ENCODE measurements around the gene CACNA1A.
A peak's percentile ranks its signal among the peaks of the same experiment; 100 is the strongest.

The CACNA1A gene

GRCh38 chr19:13460045-13460444, 46.2 kb downstream of the CACNA1A start:
- Histone ChIP-seq H3K9me3 (ENCODE audit: control insufficient read depth, insufficient read depth, low read depth, low read length) (no peaks in the 10 kb centered on the region), H3K9ac (ENCODE audit: low read length) (peak overlapping the region; percentile 45), H3K4me3 (ENCODE audit: low read depth, low read length) (peak overlapping the region; percentile 49), H3K27ac (ENCODE audit: low read depth, low read length) (no peak overlapping the region), H3K27me3 (ENCODE audit: control insufficient read depth, insufficient read depth, low read length) (peaks cover 39% of the 10 kb centered on the region), H3K36me3 (ENCODE audit: control insufficient read depth, insufficient read depth, low read length) (no peaks in the 10 kb centered on the region), H3K4me1 (ENCODE audit: control insufficient read depth, insufficient read depth, low read length) (peaks cover 32% of the 10 kb centered on the region)

DNA sequence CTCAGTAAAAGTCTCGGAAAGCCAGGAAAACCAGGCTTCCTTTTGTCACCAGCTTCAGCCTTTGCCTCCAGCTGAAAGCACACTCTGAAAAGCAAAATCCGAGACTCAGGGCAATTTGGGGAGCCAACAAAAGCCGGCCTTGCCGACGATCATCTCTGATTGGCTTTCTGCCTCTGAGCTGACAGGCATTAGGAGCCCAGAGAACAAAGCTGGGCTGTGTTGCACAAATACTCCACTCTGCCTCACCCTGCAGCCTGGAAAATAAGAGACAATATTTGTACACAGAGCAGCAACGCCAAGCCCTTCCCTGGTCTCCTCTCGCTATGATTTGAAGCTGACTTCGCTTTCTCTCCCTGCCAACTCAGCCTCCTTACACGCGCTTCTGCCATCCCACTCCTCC, 46.9 kb downstream of the CACNA1A start:
- Histone ChIP-seq H3K9me3 (ENCODE audit: control insufficient read depth, insufficient read depth, low read depth, low read length) (no peaks in the 10 kb centered on the region), H3K9ac (ENCODE audit: low read length) (peak overlapping the region; percentile 45), H3K27me3 (ENCODE audit: control insufficient read depth, insufficient read depth, low read length) (peaks cover 39% of the 10 kb centered on the region), H3K4me1 (ENCODE audit: control insufficient read depth, insufficient read depth, low read length) (peaks cover 32% of the 10 kb centered on the region), H3K36me3 (ENCODE audit: control insufficient read depth, insufficient read depth, low read length) (no peaks in the 10 kb centered on the region), H3K27ac (ENCODE audit: low read depth, low read length) (no peak overlapping the region), H3K4me3 (ENCODE audit: low read depth, low read length) (peak overlapping the region; percentile 49)

GRCh38 chr19:13451434-13451995, 54.8 kb downstream of the CACNA1A start:
- H3K9ac ChIP-seq (ENCODE audit: low read length), result no peak overlapping the region
- no peak overlapping the region for H3K4me3 ChIP-seq (ENCODE audit: low read depth, low read length)
- H3K4me1 ChIP-seq (ENCODE audit: control insufficient read depth, insufficient read depth, low read length), result no peaks in the 10 kb centered on the region
- peaks cover 7% of the 10 kb centered on the region; the same call in 1 of the 2 replicates for H3K36me3 ChIP-seq (ENCODE audit: control insufficient read depth, insufficient read depth, low read length)
- peaks cover 15% of the 10 kb centered on the region for H3K9me3 ChIP-seq (ENCODE audit: control insufficient read depth, insufficient read depth, low read depth, low read length)
- no peaks in the 10 kb centered on the region for H3K27me3 ChIP-seq (ENCODE audit: control insufficient read depth, insufficient read depth, low read length)
- no peak overlapping the region for H3K27ac ChIP-seq (ENCODE audit: low read depth, low read length)

DNA sequence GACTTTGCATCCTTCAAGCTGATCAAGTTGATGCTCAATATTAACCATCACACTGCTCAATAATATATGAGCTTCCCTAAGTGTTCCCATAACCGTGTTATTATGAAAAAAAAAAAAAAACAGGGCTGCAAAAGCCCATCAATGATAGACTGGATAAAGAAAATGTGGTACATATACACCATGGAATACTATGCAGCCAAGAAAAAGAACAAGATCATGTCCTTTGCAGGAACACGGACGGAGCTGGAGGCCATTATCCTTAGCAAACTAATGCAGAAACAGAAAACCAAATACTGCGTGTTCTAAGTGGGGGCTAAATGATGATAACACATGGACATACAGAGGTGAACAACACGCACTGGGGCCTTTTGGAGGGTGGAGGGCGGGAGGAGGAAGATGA, 58.3 kb downstream of the CACNA1A start:
- no peak overlapping the region for H3K9ac ChIP-seq (ENCODE audit: low read length)
- peaks cover 7% of the 10 kb centered on the region; the same call in 1 of the 2 replicates for H3K36me3 ChIP-seq (ENCODE audit: control insufficient read depth, insufficient read depth, low read length)
- H3K4me1 ChIP-seq (ENCODE audit: control insufficient read depth, insufficient read depth, low read length), result no peaks in the 10 kb centered on the region
- peaks cover 15% of the 10 kb centered on the region for H3K9me3 ChIP-seq (ENCODE audit: control insufficient read depth, insufficient read depth, low read depth, low read length)
- H3K27me3 ChIP-seq (ENCODE audit: control insufficient read depth, insufficient read depth, low read length), result no peaks in the 10 kb centered on the region
- no peak overlapping the region for H3K27ac ChIP-seq (ENCODE audit: low read depth, low read length)
- H3K4me3 ChIP-seq (ENCODE audit: low read depth, low read length), result no peak overlapping the region

GRCh38 chr19:13441810-13442512, 64.3 kb downstream of the CACNA1A start:
- Histone ChIP-seq H3K27ac (ENCODE audit: low read depth, low read length) (no peak overlapping the region), H3K4me3 (ENCODE audit: low read depth, low read length) (no peak overlapping the region), H3K36me3 (ENCODE audit: control insufficient read depth, insufficient read depth, low read length) (no peaks in the 10 kb centered on the region), H3K9ac (ENCODE audit: low read length) (no peak overlapping the region), H3K9me3 (ENCODE audit: control insufficient read depth, insufficient read depth, low read depth, low read length) (no peaks in the 10 kb centered on the region), H3K4me1 (ENCODE audit: control insufficient read depth, insufficient read depth, low read length) (no peaks in the 10 kb centered on the region), H3K27me3 (ENCODE audit: control insufficient read depth, insufficient read depth, low read length) (no peaks in the 10 kb centered on the region)

- Histone ChIP-seq H3K27me3 (ENCODE audit: control insufficient read depth, insufficient read depth, low read length) (no peaks in the 10 kb centered on the region), H3K4me1 (ENCODE audit: control insufficient read depth, insufficient read depth, low read length) (no peaks in the 10 kb centered on the region), H3K27ac (ENCODE audit: low read depth, low read length) (no peak overlapping the region), H3K9ac (ENCODE audit: low read length) (no peak overlapping the region), H3K9me3 (ENCODE audit: control insufficient read depth, insufficient read depth, low read depth, low read length) (no peaks in the 10 kb centered on the region), H3K4me3 (ENCODE audit: low read depth, low read length) (no peak overlapping the region), H3K36me3 (ENCODE audit: control insufficient read depth, insufficient read depth, low read length) (no peaks in the 10 kb centered on the region)
Observed at GRCh38 chr19:13437919-13438618, 68.2 kb downstream of the CACNA1A start.

GRCh38 chr19:13436352-13436751, 69.9 kb downstream of the CACNA1A start:
- no peak overlapping the region for H3K4me3 ChIP-seq (ENCODE audit: low read depth, low read length)

GRCh38 chr19:13430790-13431582, 75.3 kb downstream of the CACNA1A start:
- Histone ChIP-seq H3K4me3 (ENCODE audit: low read depth, low read length) (no peak overlapping the region), H3K27me3 (ENCODE audit: control insufficient read depth, insufficient read depth, low read length) (no peaks in the 10 kb centered on the region), H3K36me3 (ENCODE audit: control insufficient read depth, insufficient read depth, low read length) (no peaks in the 10 kb centered on the region), H3K9me3 (ENCODE audit: control insufficient read depth, insufficient read depth, low read depth, low read length) (no peaks in the 10 kb centered on the region), H3K4me1 (ENCODE audit: control insufficient read depth, insufficient read depth, low read length) (no peaks in the 10 kb centered on the region), H3K9ac (ENCODE audit: low read length) (no peak overlapping the region), H3K27ac (ENCODE audit: low read depth, low read length) (no peak overlapping the region)

More at GRCh38 chr19:13436352-13436751, 69.9 kb downstream of the CACNA1A start:
- no peak overlapping the region for H3K9ac ChIP-seq (ENCODE audit: low read length)
- H3K9me3 ChIP-seq (ENCODE audit: control insufficient read depth, insufficient read depth, low read depth, low read length), result no peaks in the 10 kb centered on the region
- H3K27ac ChIP-seq (ENCODE audit: low read depth, low read length), result no peak overlapping the region
- no peaks in the 10 kb centered on the region for H3K4me1 ChIP-seq (ENCODE audit: control insufficient read depth, insufficient read depth, low read length)
- no peaks in the 10 kb centered on the region for H3K36me3 ChIP-seq (ENCODE audit: control insufficient read depth, insufficient read depth, low read length)
- H3K27me3 ChIP-seq (ENCODE audit: control insufficient read depth, insufficient read depth, low read length), result no peaks in the 10 kb centered on the region

DNA sequence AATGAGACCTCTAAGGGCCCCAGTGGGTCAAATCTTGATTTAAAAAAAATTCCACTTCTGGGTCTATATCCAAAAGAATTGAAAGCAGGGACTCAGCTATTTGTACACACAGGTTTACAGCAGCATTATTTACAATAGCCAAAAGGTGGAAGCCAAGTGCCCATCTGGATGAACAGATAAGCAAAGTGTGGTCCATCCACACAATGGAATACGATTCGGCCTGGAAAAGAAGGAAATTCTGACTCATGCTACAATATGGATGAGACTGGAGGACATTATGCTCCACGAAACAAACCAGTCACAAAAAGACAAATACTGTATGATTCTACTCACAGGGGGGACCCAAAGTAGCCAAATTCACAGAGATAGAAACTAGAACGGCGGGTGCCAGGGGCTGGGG, 76.7 kb downstream of the CACNA1A start:
- H3K9me3 ChIP-seq (ENCODE audit: control insufficient read depth, insufficient read depth, low read depth, low read length), result no peaks in the 10 kb centered on the region; the same call in 1 of the 2 replicates
- H3K36me3 ChIP-seq (ENCODE audit: control insufficient read depth, insufficient read depth, low read length), result no peaks in the 10 kb centered on the region
- no peak overlapping the region for H3K27ac ChIP-seq (ENCODE audit: low read depth, low read length)
- H3K27me3 ChIP-seq (ENCODE audit: control insufficient read depth, insufficient read depth, low read length), result no peaks in the 10 kb centered on the region
- no peak overlapping the region for H3K9ac ChIP-seq (ENCODE audit: low read length)
- H3K4me3 ChIP-seq (ENCODE audit: low read depth, low read length), result no peak overlapping the region
- no peaks in the 10 kb centered on the region for H3K4me1 ChIP-seq (ENCODE audit: control insufficient read depth, insufficient read depth, low read length)

GRCh38 chr19:13428352-13428751, 77.9 kb downstream of the CACNA1A start:
- Histone ChIP-seq H3K9ac (ENCODE audit: low read length) (no peak overlapping the region), H3K4me3 (ENCODE audit: low read depth, low read length) (no peak overlapping the region), H3K4me1 (ENCODE audit: control insufficient read depth, insufficient read depth, low read length) (no peaks in the 10 kb centered on the region), H3K36me3 (ENCODE audit: control insufficient read depth, insufficient read depth, low read length) (no peaks in the 10 kb centered on the region), H3K27ac (ENCODE audit: low read depth, low read length) (no peak overlapping the region), H3K27me3 (ENCODE audit: control insufficient read depth, insufficient read depth, low read length) (no peaks in the 10 kb centered on the region), H3K9me3 (ENCODE audit: control insufficient read depth, insufficient read depth, low read depth, low read length) (peaks cover under 1% of the 10 kb centered on the region; the same call in 1 of the 2 replicates)

Measured in HUES6 (cell line).